ENCODE results near the gene FAM83E.
A peak's percentile ranks its signal among the peaks of the same experiment; 100 is the strongest.
"Not testable (repeated sequence)": the region's sequence is repeated elsewhere in the genome, so short reads cannot be mapped to it uniquely, and the experiment has no call there.

The FAM83E gene

DNA sequence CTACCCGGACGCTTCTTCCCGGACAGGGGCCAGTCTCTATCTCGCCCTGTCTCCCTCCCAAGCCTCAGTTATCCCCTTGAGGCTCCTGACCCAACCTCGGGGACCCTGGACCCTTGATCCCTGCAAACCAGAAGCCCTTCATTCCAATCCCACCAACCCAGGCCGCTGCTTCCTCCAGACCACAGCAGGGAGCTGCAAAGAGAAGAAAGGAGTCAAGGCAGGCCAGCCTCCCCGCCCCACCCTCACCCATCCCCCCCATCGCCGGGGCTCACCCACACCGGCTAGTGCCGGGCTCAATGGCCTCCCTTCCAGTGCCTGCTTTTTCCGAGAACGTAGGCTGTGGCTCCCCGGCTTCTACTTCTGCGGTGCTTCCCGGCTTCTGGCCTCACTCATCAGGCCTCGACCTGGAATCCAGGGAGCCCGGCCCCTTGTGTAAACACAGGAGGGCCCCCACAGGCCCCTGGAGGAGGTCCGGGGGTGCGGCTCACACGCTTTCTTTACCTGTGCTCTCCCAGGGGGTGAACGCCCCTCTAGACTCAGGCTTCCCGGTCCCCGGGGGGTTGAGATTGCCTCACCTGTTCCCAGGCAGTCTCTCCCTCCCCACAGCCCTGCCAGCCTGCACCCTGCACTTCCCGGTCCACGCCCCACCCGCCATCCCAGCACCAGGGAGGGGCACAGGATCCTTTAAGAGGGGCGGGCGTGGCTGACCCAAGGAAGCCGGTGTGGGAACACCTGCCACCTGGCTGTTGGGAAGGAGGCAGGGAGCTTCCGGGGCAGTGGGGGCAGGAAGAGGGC, at the start of gene FAM83E:
TSS of gene FAM83E (minus strand) at position 641 of the 795 bp plus-strand sequence. CDS start 1,704 bp downstream, outside the sequence.
- Histone ChIP-seq H3K4me1 (ENCODE audit: control insufficient read depth, insufficient read depth, low read length) (peaks cover 27% of the 10 kb centered on the region), H3K36me3 (ENCODE audit: control insufficient read depth in 2 of 2, insufficient read depth in 2 of 2, low read length in 2 of 2) (peaks cover 21 to 23% of the 10 kb centered on the region in 2 donors), H3K4me3 (ENCODE audit: low read length in 2 of 2) (no peak within 1 kb of the TSS), H3K9ac (ENCODE audit: low read length in 2 of 2) (no peak within 1 kb of the TSS), H3K9me3 (ENCODE audit: control insufficient read depth in 2 of 2, low read length in 2 of 2) (no peaks in the 10 kb centered on the region), H3K27me3 (ENCODE audit: control insufficient read depth in 1 of 2, insufficient read depth in 2 of 2, low read length in 2 of 2) (no peaks in the 10 kb centered on the region), H3K27ac (ENCODE audit: low read length) (no peak within 1 kb of the TSS)

DNA sequence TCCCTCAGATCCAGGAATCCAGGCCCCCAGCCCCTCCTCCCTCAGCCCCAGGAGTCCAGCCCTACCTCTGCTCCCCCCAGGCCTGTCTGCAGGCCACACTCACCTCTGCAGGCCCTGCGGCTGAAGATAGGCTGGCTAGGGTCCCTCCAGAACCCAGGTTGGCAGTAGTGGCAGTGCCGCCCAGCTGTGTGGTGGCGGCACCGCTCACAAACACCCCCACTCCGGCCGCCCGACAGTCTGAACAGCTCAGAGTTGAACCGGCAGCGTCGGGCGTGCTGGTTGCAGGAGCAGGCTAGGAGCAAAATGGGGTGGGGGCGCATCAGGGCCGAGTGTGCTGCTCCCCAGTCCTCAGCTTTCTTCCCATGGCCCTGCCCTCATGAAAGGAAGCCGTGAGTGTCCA, 49.6 kb upstream of the FAM83E start:
- Histone ChIP-seq H3K9me3 (ENCODE audit: control insufficient read depth in 2 of 2, low read length in 2 of 2) (no peaks in the 10 kb centered on the region), H3K4me3 (ENCODE audit: low read length in 2 of 2) (no peak overlapping the region), H3K9ac (ENCODE audit: low read length in 2 of 2) (no peak overlapping the region), H3K27ac (ENCODE audit: low read length) (no peak overlapping the region), H3K27me3 (ENCODE audit: control insufficient read depth in 1 of 2, insufficient read depth in 2 of 2, low read length in 2 of 2) (no peaks in the 10 kb centered on the region), H3K4me1 (ENCODE audit: control insufficient read depth, insufficient read depth, low read length) (peaks cover 5% of the 10 kb centered on the region), H3K36me3 (ENCODE audit: control insufficient read depth in 2 of 2, insufficient read depth in 2 of 2, low read length in 2 of 2) (no peaks in the 10 kb centered on the region)

DNA sequence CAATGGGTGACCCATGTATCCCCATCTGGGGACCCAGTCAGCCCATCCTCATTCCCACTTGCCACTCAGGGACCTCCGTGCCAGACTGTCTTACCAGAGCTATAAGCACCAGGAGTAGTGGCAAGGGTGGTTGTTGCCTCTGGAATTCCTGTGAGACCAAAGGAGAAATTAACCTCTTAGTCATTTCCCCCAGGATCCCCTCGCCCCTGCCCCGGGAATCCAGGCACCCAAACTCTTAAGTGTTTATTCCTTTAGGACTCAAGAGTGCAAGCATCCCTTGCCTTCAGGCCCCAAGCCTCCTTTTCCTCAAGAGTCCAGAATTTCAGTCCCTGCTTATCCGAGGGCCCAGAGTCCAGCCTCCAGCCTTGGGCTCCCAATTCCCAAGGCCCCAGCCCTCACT, 48.8 kb upstream of the FAM83E start:
- no peak overlapping the region for H3K9ac ChIP-seq (ENCODE audit: low read length in 2 of 2)

DNA sequence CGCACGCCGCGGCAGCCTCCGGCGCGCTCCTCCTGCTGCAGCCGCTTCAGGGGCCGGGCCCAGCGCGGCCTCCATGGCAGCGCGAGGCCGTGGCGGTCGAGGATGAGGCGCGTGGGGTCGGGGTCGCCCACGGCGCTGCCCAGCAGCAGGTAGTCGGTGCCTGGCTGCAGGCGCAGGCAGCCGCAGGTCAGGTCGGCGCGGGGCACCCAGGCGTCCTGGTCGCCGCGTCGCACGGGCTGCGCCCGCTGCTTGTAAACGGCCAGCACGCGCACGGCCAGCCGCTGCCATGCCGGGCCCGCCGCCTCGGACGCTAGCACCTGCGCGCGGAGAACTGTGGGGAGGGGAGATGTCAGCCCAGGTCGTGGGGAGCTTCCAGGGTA, 46.8 kb upstream of the FAM83E start:
- H3K4me3 ChIP-seq (ENCODE audit: low read length in 2 of 2), result no peak overlapping the region
- H3K9ac ChIP-seq (ENCODE audit: low read length in 2 of 2), result no peak overlapping the region
- H3K9me3 ChIP-seq (ENCODE audit: control insufficient read depth in 2 of 2, low read length in 2 of 2), result no peaks in the 10 kb centered on the region
- H3K27me3 ChIP-seq (ENCODE audit: control insufficient read depth in 1 of 2, insufficient read depth in 2 of 2, low read length in 2 of 2), result no peaks in the 10 kb centered on the region
- peaks cover 5% of the 10 kb centered on the region for H3K4me1 ChIP-seq (ENCODE audit: control insufficient read depth, insufficient read depth, low read length)
- H3K27ac ChIP-seq (ENCODE audit: low read length), result no peak overlapping the region
- H3K36me3 ChIP-seq (ENCODE audit: control insufficient read depth in 2 of 2, insufficient read depth in 2 of 2, low read length in 2 of 2), result no peaks in the 10 kb centered on the region

More for the DNA sequence above, 48.8 kb upstream of the FAM83E start:
- H3K27me3 ChIP-seq (ENCODE audit: control insufficient read depth in 1 of 2, insufficient read depth in 2 of 2, low read length in 2 of 2), result no peaks in the 10 kb centered on the region
- peaks cover 5% of the 10 kb centered on the region for H3K4me1 ChIP-seq (ENCODE audit: control insufficient read depth, insufficient read depth, low read length)
- H3K9me3 ChIP-seq (ENCODE audit: control insufficient read depth in 2 of 2, low read length in 2 of 2), result no peaks in the 10 kb centered on the region
- no peak overlapping the region for H3K4me3 ChIP-seq (ENCODE audit: low read length in 2 of 2)
- H3K36me3 ChIP-seq (ENCODE audit: control insufficient read depth in 2 of 2, insufficient read depth in 2 of 2, low read length in 2 of 2), result no peaks in the 10 kb centered on the region
- no peak overlapping the region for H3K27ac ChIP-seq (ENCODE audit: low read length)

DNA sequence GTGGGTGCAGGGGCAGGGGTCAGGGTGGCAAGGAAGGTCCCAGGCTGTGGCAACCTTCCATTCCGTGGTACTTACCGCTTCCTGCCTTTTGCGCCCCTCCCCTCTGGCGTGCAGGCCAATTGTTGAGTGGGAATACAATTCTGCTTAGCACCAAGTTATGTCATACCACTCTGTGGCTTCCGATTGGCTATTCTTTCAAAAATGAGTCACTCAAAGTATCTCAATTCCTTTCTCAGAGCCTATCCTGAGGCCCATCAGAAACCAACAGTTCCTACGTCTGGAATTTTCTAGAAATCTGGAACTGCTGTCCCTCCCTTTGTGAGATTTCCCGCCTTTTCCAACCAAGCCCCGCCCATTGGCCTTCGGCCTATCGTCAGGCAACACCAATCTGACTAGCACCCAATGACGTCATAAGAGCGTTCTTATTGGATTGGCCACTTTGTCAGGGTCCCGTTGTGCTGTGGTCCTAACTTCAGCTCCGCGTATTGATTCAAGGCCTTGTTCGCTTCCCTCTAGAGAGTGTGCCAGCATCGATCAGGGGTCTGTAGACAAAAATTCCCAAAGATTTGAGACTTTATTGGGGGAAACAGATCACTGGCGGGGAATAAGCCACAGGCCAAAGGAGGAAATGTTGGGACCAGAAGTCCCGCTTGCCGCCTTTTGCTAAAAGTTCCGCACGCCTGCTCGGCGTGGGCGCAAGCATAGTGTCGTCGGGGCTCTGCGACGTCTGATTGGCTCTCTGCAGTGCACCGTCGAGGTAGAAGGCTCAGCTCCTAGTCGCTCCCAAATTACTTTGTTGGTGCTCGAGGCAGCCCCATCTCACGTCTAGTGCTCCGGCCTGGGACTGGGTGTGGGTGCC, 46.2 kb upstream of the FAM83E start:
- peak overlapping the region; percentile 46 for H3K27ac ChIP-seq (ENCODE audit: low read length)

DNA sequence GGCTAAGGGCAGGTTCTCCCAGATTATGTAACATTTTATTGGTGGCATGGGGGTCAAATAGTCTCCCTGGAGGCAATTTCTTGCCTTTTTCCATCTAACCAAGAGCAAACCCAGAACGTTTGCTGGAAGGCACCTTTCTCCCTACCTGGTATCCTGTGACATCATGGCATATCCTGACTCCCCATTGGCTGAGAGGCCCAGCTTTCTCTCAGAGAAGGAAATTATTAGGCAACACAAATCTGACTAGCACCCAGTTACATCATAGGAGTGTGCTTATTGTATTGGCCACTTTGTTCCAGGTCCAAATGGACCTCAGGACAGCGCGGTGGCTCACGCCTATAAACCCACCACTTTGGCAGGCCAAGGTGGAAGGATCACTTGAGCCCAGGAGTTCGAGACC, 44.9 kb upstream of the FAM83E start:
- Histone ChIP-seq H3K27ac (ENCODE audit: low read length) (no peak overlapping the region), H3K9ac (ENCODE audit: low read length in 2 of 2) (no peak overlapping the region), H3K4me3 (ENCODE audit: low read length in 2 of 2) (no peak overlapping the region), H3K4me1 (ENCODE audit: control insufficient read depth, insufficient read depth, low read length) (peaks cover 5% of the 10 kb centered on the region), H3K27me3 (ENCODE audit: control insufficient read depth in 1 of 2, insufficient read depth in 2 of 2, low read length in 2 of 2) (no peaks in the 10 kb centered on the region), H3K9me3 (ENCODE audit: control insufficient read depth in 2 of 2, low read length in 2 of 2) (no peaks in the 10 kb centered on the region), H3K36me3 (ENCODE audit: control insufficient read depth in 2 of 2, insufficient read depth in 2 of 2, low read length in 2 of 2) (no peaks in the 10 kb centered on the region)

More for the DNA sequence above, 46.2 kb upstream of the FAM83E start:
- Histone ChIP-seq H3K4me1 (ENCODE audit: control insufficient read depth, insufficient read depth, low read length) (peaks cover 5% of the 10 kb centered on the region), H3K9ac (ENCODE audit: low read length in 2 of 2) (no peak overlapping the region), H3K9me3 (ENCODE audit: control insufficient read depth in 2 of 2, low read length in 2 of 2) (no peaks in the 10 kb centered on the region), H3K36me3 (ENCODE audit: control insufficient read depth in 2 of 2, insufficient read depth in 2 of 2, low read length in 2 of 2) (no peaks in the 10 kb centered on the region), H3K27me3 (ENCODE audit: control insufficient read depth in 1 of 2, insufficient read depth in 2 of 2, low read length in 2 of 2) (no peaks in the 10 kb centered on the region), H3K4me3 (ENCODE audit: low read length in 2 of 2) (peak overlapping the region in 1 of 2 donors; percentile 44)

DNA sequence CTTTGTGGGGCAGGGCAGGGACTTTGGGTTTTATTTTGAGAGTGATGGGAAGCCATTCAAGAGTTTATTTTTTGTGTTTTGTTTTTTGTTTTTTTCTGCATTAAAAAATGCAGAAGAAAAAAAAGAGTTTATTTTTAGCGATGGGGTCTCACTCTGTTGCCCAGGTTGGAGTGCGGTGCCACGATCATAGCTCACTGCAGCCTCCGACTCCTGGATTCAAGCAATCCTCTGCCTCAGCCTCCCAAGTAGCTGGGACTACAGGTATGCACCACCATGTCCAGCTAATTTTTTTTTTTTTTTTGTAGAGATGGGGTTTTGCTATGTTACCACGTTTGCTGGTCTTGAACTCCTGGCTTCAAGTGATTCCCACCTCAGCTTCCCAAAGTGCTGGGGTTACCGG, 43.6 kb upstream of the FAM83E start:
- Histone ChIP-seq H3K9ac (ENCODE audit: low read length in 2 of 2) (no peak overlapping the region), H3K4me3 (ENCODE audit: low read length in 2 of 2) (no peak overlapping the region), H3K4me1 (ENCODE audit: control insufficient read depth, insufficient read depth, low read length) (peaks cover 5% of the 10 kb centered on the region), H3K36me3 (ENCODE audit: control insufficient read depth in 2 of 2, insufficient read depth in 2 of 2, low read length in 2 of 2) (no peaks in the 10 kb centered on the region), H3K27me3 (ENCODE audit: control insufficient read depth in 1 of 2, insufficient read depth in 2 of 2, low read length in 2 of 2) (no peaks in the 10 kb centered on the region), H3K9me3 (ENCODE audit: control insufficient read depth in 2 of 2, low read length in 2 of 2) (no peaks in the 10 kb centered on the region), H3K27ac (ENCODE audit: low read length) (no peak overlapping the region)

DNA sequence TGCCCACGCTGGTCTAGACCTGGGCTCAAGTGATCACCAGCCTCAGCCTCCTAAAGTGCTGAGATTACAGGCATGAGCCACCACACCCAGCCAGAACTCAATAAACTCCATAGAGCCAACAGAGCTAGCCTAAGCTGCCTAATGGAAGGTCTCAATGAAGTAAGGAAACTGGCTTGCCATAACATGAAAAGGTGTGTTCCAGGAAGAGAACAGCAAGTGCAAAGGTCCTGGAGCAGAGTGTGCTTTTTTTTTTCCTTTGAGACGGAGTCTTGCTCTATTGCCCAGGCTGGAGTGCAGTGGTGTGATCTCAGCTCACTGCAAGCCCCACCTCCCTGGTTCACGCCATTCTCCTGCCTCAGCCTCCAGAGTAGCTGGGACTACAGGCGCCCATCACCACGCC, 43.0 kb upstream of the FAM83E start:
- not testable (repeated sequence) for H3K4me1 ChIP-seq (ENCODE audit: control insufficient read depth, insufficient read depth, low read length); H3K9ac ChIP-seq (ENCODE audit: low read length in 2 of 2); H3K27ac ChIP-seq (ENCODE audit: low read length); H3K36me3 ChIP-seq (ENCODE audit: control insufficient read depth in 2 of 2, insufficient read depth in 2 of 2, low read length in 2 of 2); H3K4me3 ChIP-seq (ENCODE audit: low read length in 2 of 2); H3K27me3 ChIP-seq (ENCODE audit: control insufficient read depth in 1 of 2, insufficient read depth in 2 of 2, low read length in 2 of 2); H3K9me3 ChIP-seq (ENCODE audit: control insufficient read depth in 2 of 2, low read length in 2 of 2)

DNA sequence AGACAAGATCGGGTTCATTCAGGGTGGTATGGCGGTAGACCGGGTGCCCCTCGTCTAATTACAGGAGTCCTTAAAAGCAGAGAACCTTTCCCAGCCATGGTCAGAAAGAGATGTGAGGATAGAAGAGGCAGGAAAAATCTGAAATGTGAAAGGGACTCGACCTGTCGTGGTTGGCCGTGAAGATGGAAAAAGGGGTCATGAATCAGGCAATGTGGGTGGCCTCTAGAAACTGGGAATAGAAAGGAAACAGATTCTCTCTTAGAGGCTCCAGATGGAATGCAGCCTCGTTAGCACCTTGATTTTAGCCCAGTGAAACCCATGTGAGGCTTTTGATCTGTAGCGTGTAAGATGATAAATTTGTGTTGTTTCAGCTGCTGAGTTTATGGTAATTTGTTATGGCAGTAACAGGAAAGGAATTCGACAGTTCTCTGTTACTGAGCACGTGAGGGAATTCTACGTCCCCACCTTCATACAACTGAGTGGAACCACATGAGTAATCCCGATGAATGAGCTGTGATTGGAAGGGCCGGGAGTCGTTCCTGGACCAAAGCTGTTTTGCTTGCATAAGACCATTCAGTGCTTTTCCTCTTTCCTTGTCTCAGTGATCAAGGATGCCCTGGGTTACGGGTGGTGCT, 42.1 kb upstream of the FAM83E start:
- no peak overlapping the region for H3K27ac ChIP-seq (ENCODE audit: low read length)
- no peaks in the 10 kb centered on the region for H3K27me3 ChIP-seq (ENCODE audit: control insufficient read depth in 1 of 2, insufficient read depth in 2 of 2, low read length in 2 of 2)
- H3K4me3 ChIP-seq (ENCODE audit: low read length in 2 of 2), result no peak overlapping the region

DNA sequence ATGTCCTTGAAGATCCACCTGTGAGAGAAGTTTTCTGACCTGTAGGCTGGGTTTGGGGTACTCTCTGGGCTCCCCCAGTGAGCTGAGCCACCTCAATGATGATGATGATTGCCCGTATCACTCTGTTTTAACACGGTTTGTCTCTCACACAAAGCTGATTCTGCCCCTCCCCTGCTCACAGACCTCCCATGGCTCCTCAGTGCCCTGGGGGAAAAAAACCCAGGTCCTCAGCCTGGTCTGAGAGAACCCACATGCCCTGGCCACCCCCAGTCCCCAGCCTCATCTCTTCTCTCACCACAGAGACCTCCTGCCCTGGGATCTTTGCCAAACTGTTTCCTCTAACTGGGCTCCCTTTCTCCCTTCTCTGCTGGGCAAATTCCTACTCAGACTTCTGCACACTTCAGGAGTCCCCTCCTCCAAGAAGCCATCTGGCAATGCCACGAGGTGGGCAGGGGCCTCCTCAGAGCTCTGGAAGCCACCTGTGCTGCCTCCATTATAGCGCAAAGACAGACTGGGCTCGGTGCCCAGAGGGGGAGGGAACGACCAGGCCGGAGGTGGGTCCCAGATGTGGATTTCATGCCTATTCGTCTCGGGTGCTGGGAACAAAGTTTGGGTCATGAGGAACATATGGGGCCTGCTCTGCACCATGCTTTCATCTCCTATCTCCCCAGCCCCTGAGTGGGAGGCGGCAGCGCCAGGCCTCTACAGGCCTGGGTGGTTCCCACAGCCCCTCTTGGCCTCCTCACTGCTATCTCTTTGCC, 39.6 kb upstream of the FAM83E start:
- Histone ChIP-seq H3K27me3 (ENCODE audit: control insufficient read depth in 1 of 2, insufficient read depth in 2 of 2, low read length in 2 of 2) (no peaks in the 10 kb centered on the region), H3K27ac (ENCODE audit: low read length) (no peak overlapping the region), H3K4me3 (ENCODE audit: low read length in 2 of 2) (no peak overlapping the region), H3K9ac (ENCODE audit: low read length in 2 of 2) (no peak overlapping the region), H3K9me3 (ENCODE audit: control insufficient read depth in 2 of 2, low read length in 2 of 2) (no peaks in the 10 kb centered on the region), H3K36me3 (ENCODE audit: control insufficient read depth in 2 of 2, insufficient read depth in 2 of 2, low read length in 2 of 2) (no peaks in the 10 kb centered on the region), H3K4me1 (ENCODE audit: control insufficient read depth, insufficient read depth, low read length) (no peaks in the 10 kb centered on the region)

More for the DNA sequence above, 42.1 kb upstream of the FAM83E start:
- peaks cover 5% of the 10 kb centered on the region for H3K4me1 ChIP-seq (ENCODE audit: control insufficient read depth, insufficient read depth, low read length)
- H3K9me3 ChIP-seq (ENCODE audit: control insufficient read depth in 2 of 2, low read length in 2 of 2), result no peaks in the 10 kb centered on the region
- no peaks in the 10 kb centered on the region for H3K36me3 ChIP-seq (ENCODE audit: control insufficient read depth in 2 of 2, insufficient read depth in 2 of 2, low read length in 2 of 2)
- H3K9ac ChIP-seq (ENCODE audit: low read length in 2 of 2), result no peak overlapping the region
